ENCODE results near the gene HRH2. TPM values are rescaled to one million over a fixed set of nuclear protein-coding genes. Genes with fewer than 3 reads are reported as not detected.

HRH2 gene
- total and polyA plus RNA-seq, 8 donors, result 0.58 to 44.6 (median 4.6) TPM

Small RNA genes lying within 50 kb of the gene (small RNA-seq; reads per million reads assigned to genes)
- 0 reads per million in 4 donors for gene RN7SKP148
- 0 reads per million in 4 donors for gene RNU6-226P

Other genes starting within 250 kb of the HRH2 start
- under 1 TPM in 1 of 5 donors, not detected in 4; 0.55 TPM for gene DRD1, start 213.9 kb upstream of the HRH2 start, total RNA-seq
- gene DRD1, start 213.9 kb upstream of the HRH2 start, polyA plus RNA-seq, result under 1 TPM in 1 of 3 donors, not detected in 2; 0.08 TPM
- 10 to 100 TPM; 14.0 to 33.6 (median 20.3) TPM for gene SFXN1, start 179.5 kb upstream of the HRH2 start, total RNA-seq
- 1 to 10 TPM; 8.3 to 9.3 (median 9.2) TPM for gene SFXN1, start 179.5 kb upstream of the HRH2 start, polyA plus RNA-seq
- 1 to 10 TPM in 3 of 5 donors, under 1 TPM in 1, not detected in 1; under 0.01 to 8.4 (median 1.3) TPM for gene CPLX2, start 213.5 kb downstream of the HRH2 start, total RNA-seq
- 1 to 10 TPM in 2 of 3 donors, under 1 TPM in 1; 0.83 to 4.8 (median 2.0) TPM for gene CPLX2, start 213.5 kb downstream of the HRH2 start, polyA plus RNA-seq

All from stomach (tissue), 8 donors.